ENCODE data around the gene MAIP1.

The MAIP1 gene

DNA sequence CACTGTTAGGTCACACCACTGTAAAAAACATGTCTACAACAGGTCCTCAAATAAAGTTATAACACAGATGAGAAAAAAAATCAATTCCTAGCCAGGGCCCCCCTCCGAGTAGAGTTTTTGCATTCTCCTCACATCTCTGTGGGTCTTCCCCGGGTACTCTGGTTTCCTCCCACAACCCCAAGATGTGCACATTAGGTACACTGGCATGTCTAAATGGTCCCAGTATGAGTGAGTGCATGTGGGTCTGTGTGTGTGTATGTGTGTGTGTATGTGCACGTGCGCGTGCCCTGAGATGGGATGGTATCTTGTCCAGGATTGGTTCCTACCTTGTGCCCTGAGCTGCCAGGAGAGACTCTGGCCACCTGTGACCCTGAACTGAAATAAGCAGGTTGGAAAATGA, 5.0 kb upstream of the MAIP1 start:
- no peak for DNase-seq

DNA sequence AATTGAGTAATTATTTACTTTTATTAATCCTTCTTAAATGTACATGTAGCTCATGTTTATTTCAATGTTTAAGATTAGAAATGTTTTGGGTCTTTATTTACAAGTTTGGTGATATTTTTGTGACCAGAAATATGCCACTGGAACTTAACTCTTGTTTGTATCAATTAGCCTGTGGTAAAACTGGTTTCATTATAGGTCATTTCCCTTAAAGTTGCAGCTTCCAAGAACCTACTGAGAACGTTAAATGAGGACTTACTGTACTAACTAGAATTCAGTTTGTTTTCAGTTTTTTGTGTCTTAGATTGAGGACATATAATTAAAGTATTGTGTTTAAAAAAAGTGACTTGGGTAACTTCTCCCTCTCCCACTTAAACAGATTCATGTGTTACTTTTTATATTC, 4.4 kb upstream of the MAIP1 start:
- no peak for DNase-seq

DNA sequence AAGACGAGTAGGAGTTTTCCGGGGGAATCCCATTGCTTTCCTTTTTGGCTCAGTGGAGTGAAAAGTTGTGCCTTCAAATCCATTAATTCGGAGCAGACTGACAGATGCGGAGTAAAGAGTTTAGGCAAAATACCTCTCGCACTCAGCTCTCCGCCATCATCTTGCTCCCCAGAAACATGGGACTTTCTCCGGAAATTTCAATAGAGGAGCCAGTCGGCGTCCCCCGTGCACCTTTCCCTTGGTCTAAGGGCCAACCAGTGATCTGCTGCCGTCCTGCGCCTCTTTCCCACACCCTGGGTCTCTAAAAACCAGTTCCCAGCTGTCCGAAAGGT, 409 bp upstream of the MAIP1 start:
- no peak for DNase-seq

DNA sequence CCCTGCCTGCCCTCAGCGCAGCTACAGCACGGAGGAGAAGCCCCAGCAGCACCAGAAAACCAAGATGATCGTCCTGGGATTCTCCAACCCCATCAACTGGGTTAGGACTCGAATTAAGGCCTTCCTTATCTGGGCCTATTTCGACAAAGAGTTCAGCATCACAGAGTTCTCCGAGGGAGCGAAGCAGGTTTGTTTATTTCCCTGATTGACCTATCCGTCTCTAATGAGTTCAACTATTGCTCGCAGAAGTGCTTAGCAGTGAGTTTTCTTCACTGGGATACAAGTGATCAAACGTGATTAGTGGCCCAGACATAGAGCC, 639 bp downstream of the MAIP1 start:
- no peak for DNase-seq

DNA sequence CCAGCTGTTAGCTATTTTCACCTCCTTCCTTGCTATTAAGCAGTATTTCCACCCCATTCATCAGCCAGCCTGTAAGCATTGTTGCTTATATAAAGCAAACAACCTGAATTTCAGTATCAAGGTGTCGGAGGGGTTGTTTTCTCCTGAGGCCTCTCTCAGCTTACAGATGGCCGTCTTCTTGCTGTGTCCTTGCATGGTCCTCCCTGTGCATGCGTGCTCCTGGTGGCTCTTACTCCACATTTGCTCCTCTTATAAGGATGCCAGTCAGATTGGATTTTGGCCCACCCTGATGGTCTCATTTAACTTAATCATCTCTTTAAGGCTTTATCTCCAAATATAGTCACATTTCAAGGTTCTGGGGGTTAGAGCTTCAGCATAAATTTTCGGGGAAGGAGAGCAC, 2.6 kb downstream of the MAIP1 start:
- no peak for DNase-seq

DNA sequence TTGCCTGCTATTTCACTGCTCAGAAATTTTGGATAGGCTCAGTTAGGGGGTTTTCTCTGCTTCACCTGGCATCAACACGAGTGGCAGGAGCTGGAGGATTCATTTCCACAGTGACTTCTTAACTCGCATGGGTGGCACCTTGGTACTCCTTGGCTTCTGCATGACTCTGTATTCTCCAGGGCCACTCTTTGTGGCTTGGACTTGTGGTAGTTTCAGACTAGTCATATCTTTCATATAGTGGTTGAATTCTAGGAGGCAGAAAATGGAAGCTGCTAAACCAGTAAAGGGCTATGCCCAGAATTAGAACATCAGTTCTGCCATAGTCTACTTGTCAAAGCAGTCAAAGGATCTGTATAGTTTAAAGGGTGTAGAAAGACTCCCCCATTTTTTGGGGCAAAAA, 6.8 kb downstream of the MAIP1 start:
- DNase-seq = no peak

DNA sequence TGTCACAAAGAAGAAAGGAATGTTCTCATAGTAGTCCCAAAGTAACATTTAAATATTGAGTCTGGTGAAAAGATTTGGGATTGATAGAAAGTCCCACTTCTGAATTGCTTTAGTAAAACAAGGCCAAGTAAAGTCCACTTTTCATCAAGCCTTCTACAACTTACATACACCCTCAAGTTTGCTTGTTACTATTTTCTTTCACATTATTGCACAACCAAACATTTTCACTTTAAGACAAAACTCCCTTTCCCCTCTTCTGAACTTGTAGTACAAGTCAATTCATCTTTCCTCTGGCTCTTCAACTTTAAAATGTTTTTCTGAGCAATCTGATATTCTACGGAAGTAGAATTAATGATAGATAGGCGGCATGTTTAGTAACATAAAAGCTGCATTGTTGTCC, 11.0 kb downstream of the MAIP1 start:
- no peak for DNase-seq

DNA sequence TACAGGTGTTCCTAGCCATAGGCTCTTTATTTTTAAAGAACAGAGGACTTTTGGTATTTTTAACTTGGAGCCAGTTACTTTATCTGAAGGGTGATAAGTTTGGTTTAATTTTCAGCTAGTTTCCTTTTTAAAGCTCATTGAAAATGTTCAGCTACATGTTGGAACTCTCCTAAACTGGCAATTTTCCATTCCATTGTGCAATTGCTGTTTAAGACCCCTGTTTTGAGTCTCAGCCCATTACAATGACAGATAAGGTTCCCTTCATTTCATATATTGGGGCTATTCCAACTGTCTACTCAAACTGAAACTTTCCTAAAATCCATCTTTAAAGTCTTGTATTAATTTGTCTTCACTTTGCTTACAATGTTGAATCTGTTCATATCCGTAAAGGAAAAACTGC, 11.6 kb downstream of the MAIP1 start:
- DNase-seq = no peak

DNA sequence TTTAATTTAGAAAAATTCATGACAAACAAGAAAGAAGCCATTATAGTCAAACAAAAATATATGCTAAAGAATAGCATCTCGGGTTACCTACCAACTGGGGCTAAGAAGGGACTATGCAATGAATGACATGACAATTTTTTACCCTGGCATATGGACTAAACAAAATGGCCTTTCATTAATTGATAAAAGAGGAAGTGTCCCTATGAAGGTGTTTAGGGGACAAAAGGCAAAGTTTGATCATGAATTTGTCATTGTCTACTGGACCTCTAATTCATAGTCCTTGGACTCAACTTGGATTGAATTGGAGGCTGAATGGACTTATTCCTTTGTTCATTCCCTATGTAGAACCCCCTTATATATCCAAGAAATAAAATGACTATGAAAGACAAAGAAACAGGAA, 12.7 kb downstream of the MAIP1 start:
- no peak for DNase-seq

DNA sequence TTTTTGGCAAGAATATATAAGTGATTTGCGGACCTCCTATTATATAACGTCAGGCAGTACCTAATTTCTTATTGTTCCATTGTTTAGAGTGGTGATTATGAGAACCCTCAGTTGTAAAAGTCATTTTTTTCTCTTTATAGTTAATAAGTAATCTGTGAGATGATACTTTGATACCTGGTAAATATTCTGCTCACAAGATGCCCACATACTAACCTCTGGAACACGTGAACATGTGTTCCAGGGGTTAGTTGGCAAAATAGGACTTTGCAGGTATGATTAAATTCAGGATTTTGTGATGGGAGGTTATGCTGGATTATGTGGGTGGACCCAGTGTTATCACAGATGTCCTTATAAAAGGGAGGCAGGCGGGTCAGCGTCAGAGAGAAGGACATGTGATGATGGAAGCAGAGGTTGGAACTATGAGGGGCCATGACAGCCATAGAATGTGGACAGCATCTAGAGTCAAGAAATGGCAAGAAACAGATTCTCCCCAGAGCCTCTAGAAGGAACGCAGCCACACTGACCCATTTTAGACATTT, 16.8 kb downstream of the MAIP1 start:
- DNase-seq = no peak

DNA sequence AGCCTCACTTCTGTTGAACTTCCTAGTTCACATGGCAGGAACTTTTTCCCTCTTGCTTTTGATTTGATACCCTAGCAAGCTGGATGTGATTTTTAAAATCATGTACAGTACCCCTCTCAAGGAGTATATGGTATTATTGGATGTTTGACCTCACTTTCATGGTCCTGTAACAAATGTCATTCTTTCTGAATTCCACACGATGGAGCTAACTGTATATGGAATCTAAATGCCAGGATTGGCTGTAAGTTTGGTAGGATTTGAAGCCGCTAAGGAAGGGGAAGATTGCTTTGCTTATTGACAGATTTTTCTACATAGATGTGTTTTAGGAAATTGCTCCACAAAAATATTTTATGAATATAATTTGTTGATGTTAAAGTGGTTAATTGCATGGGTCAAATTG, 18.3 kb downstream of the MAIP1 start:
- DNase-seq = peak; percentile 65

DNA sequence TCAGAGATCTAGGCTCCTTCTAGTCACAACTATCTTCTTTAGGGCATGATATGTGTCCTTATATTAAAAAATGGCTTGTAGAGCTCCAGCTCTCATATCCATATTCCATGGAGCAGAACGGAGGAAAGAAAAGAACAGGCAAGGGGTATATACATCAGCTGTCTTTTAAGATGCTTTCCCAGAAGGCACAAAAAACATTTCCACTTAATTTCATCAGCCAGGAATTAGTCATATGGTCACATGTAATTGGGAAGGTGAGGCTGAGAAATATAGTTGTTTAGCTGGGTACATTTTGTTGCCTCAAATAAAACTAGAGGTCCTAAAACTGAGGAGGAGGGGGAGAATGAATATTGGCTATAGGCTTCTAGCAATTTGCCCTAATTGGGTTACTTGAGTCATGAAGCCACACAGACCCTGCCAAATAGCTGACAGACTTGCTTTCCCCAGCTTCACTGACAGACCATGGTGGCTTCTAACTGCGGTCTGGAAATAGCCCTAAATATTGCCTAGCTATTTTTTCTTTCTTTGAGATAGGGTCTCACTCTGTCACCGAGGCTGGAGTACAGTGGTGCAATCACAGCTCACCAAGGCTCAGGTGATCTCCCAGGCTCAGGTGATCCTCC, 20.0 kb downstream of the MAIP1 start:
- DNase-seq = peak; percentile 78

DNA sequence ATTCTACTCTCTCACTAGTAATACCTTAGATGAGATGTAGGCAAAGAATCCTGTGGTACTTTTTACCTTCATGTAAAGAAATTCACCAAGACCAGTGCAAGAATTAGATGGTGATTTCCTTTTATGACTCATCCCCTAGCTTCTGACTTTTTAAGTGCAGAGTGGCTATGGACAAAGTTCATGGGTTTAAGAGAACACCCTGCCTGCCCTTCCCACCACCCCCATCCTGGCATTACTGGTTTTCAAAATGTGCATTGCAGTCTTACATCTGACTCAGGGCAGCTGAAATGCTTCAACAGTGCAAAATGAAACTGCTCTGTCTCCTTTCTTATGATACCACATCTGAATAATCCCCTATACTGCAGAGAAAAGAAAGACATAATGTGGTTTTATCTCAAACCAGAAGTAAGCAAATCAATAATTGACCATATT, 22.6 kb downstream of the MAIP1 start:
- DNase-seq = peak; percentile 53

DNA sequence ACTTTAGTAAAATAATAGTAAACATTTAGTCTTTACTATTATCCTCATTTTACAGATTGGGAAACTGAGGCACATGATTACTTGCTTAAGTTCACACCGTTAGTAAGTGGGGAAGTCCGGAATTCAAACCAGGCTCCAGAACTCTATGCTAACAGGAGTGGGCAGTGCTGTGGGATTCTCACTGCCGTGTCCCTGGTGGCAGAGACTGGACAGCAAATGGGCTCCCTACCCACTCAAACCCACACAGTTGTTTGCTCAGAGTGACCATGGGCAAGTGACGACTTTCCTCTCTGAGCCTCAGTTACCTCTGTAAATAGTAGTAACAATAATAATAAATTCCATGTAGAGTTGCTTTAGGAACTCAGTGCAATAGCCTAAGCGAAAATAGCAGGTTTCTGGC, 24.0 kb downstream of the MAIP1 start:
- DNase-seq = no peak

DNA sequence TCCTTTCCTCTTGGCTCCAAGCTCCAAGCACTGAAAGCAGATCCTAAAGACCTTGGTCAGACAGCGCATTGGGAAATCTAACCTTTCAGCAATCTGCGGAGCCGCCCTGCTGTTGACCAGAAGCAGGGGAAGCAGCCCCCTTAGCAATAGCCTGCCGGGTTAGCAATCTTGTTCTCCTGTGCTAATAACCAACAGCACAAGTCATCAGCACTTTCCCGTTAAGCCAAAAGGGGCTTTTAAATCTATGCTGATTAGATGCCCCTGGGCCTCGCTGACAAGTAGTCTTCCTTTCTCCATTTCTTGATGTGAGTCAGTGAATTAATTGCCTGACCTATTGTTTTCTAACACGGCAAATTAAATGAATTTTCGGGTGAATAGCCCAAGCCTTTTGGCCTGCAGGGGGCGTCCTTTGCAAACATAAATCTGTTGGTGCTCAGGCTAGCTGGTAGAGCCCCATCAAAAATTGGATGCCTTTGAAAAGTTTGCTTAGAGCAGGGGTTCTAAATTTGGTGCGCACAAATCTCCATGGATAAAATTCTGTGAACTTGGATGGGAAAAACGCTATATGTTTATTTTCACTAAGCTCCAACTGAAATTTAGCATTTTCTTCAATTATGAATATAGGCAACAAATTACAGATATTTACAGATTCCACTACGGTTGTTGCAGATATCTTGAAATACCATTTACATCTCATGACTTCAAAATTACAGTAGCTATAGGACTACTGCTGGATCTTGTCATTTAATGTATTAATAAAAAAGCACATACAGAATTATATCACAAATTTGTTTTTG, 24.6 kb downstream of the MAIP1 start:
- peak; percentile 79 for DNase-seq

DNA sequence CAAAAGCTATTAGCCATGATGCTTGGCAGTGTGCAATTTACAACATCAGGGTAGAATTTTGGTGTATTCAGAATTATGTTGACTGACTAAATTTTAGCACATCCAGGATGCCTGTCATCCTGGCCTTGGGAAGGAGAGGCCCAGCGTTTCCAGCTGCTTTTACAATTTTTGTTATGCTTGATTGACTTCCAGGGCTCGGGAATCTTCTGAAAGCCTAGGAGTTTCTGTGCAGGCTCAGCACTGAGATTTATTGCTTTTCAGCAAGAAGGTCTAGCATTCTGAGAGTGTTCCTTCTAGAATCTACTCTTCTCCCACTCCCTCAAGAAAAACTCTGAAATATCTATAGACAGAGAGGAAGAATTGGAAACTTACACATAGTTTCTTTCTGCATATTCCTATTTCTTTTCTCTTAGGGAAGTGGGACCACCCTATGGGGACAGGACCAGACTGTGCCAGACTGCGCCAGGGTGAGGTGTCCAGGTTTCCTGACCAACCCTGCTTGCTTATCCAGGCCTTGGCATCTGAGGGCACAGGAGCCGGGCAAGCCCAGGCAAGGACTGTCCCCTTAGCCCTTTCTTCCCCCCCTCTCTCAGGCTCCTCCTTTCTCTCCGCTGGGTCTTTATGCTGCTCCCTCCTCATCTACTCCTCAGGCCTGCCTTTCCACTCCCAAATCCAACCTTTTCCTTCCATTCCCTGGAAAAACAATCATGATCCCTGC, 26.9 kb downstream of the MAIP1 start:
- no peak for DNase-seq

DNA sequence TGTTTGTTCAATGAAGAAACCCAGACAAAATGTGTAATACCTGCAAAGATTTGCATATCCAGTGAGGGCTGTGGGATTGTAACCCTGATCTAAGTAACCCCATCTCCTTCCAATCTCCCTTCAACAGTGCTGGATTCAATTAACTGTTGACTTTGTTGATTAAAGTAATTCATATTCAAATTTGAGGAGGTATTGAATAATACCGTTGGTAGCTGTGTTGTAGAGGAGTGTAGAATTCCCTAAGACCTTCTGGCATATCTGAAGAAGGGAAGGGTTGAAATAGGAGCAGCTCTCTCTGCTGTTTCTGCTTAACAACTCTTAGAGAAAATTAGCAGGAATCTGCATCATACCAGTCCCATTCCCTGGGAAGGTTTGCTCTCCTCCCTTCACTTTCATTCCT, 28.2 kb downstream of the MAIP1 start:
- no peak for DNase-seq

DNA sequence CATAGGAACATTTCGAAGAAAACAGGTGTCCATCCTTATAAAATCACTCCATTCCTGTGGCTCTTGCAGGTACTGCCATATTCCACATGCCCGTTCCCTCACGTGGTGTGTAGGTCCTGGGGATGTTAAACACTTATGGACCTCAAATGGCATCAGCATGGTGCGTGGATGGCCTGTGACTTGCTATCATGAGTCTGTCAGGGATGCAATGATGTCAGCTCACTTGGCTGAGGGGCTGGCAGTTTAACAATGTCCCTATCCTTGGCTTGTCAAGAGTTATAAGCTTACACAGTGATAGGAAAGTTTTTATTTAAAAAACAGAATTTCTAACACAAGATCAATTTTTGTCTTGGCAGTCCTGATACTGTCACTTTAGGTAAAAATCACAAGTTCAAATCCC, 28.8 kb downstream of the MAIP1 start:
- no peak for DNase-seq

DNA sequence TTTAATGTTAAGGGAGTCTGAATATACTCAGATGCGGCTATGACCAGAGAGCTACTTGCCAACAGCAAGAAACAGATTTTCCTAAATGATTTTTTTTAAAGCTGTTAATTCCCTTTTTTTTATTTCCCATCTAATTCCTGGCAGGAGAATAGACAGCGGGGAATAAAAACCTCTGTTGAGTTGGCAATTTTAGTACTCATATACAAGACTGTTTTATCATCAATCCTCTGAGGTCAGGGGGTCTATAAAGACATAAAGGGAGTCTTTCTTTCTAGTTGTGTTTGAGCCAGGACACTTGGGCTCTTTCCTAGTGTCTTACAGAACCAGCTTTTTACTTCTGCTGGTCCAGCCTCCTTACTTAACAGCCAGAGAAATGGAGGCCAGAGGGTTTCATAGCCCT, 29.4 kb downstream of the MAIP1 start:
- no peak for DNase-seq

DNA sequence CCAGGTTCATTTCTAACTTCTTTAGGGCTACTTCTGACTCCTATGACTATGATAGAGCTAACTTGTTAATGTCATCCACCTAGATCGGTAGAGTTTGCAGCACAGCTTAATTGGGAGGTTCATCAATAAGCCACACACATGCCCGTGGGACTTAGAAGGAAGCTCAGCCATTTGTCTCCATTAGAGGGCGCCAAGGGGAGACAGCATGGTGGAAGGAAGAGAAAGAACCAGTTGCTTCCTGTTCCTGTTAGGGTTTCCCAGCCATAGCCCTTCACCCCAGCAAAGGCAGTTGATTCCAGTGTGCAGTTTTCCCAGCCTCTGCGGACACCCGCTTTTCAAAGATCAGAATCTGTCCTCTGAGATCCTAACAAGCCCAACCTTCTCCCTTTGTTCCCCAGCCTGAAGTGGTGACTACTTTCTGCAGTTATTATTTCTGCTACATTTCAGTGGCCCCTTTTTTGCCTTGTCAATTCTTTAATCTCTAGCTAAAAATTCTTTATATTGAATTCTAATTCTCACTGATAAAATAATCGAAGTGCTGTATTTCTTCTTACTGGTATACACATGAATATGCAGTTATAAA, 30.3 kb downstream of the MAIP1 start:
- peak; percentile 81 for DNase-seq

DNA sequence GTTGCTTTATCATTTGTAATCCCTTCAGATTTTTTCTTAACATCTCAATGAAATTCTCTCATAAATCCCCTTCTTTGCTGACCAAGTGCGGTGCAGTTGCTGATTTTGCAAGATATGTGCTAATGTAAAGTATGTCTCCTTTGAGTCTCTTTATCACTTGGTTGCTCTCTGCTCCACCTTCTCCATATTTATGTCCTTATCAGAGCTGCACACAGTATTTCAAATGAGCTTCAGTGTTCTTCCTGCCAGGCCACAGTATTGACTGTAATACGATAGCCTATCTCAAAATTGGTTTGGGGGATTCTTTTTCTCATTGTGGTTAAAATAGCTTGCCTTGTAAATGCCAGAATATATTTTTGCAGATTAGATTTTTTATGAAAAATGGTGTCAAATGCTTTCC, 32.2 kb downstream of the MAIP1 start:
- peak; percentile 14 for DNase-seq

DNA sequence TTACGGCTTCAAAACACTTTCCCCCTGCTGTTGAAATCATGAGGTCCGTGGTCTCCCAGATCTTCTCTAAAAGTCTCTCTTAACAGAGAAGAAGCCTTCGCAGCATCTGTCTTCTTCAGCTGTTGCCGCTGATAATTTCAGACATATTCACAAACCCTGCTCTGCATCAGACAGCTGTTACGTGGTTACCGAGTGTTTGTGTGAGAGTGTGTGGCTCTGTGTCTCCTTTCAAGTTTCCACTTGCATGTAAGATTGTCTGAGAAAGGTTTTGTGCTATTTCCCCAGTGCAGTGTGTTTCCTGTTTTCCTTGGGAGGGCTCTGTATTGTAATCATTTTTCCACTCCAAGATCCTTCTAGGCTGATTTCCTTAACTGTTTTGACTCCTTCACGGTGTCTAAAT, 32.8 kb downstream of the MAIP1 start:
- DNase-seq = peak; percentile 8

DNA sequence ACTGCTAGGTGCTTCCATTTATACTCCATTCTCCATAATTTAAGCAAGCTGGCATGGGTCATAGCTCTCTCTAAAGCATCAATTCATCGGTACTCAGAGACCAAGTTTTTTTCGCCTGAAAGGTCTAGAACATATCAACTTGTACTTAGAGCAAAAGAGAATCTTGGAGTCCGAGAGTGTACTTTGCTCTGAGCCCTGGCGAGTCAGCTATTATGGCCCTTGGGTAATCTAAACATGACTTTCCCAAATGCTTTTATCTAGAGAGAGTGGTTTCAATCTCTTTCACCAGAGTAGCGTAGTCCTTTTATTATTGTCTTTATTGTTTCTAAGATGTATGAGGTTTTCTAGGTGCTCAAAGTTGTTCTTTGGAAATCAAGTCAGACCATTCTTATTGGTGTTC, 34.4 kb downstream of the MAIP1 start:
- no peak for DNase-seq

DNA sequence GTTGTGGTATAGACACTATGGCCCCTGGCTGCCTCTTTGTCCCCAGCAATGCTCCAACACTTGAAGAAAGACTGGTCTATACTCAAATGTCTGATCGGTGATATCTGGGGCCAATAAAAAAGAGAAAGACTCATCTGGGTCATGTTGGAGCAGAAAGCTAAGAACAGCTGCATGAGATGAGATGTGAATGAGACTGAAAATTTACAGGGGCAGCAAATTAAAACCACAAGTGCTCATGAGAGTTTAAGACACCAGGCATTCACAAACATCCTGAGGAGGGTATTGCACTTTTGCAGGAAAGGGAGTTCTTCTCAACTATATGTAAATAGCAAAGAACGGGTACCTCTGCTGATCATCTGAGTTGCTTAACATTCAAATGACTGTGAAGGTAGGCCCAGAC, 36.3 kb downstream of the MAIP1 start:
- DNase-seq = no peak
